Uterus (tissue), 2 donors: ENCODE measurements around the gene AIG1.

Source experiments
- POLR2A ChIP-seq, 2 donors: fragments of 450-650 bp; IDR thresholded peaks; one replicate each; pipeline ENCODE4 v1.6.1; 2016; ENCODE audit warnings: antibody characterized with exemption in 2 of 2, mild to moderate bottlenecking in 1 of 2, moderate library complexity in 1 of 2
- TF ChIP-seq, protein P1 (sequence below), 4 experiments: fragments of 200-600 bp in 2 of 4; fragments of 450-650 bp in 2 of 4; sonication (generic) in 2 of 4; IDR thresholded peaks; one replicate each; pipeline ENCODE4 v1.5.1; 2016 to 2019; ENCODE audit warnings: antibody characterized with exemption in 4 of 4, mild to moderate bottlenecking in 2 of 4, moderate library complexity in 1 of 4

DNA sequence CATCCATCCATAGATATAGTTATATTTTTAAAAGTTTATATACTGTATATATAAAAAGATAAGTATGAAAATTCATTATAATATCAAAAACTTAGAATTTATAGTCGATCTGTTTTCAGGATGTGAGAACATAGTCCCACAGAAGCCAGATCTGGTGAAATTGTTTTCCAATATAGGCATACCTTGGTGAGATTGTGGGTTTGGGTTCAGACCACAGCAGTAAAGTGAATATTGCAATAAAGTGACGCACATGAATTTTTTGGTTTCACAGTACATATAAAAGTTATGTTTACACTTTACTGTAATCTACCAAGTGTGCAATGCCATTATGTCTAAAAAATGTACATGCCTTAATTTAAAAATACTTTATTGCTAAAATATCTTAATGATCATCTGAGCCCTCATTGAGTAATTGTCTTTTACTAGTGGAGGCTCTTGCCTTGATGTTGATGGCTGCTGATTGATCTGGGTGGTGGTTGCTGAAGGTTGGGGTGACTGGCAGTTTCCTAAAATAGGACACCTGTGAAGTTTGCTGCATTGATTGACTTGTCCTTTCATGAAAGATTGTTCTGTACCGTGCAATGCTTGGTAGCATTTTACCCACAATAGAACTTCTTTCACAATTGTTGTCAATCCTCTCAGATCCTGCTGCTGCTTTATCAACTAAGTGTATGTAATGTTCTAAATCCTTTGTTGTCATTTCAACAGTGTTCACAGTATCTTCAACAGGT lies 29.8 kb downstream of the AIG1 start:
- no peak for TF ChIP-seq POLR2A (IDR thresholded peaks at IDR 0.05)
- TF ChIP-seq, protein P1, sequence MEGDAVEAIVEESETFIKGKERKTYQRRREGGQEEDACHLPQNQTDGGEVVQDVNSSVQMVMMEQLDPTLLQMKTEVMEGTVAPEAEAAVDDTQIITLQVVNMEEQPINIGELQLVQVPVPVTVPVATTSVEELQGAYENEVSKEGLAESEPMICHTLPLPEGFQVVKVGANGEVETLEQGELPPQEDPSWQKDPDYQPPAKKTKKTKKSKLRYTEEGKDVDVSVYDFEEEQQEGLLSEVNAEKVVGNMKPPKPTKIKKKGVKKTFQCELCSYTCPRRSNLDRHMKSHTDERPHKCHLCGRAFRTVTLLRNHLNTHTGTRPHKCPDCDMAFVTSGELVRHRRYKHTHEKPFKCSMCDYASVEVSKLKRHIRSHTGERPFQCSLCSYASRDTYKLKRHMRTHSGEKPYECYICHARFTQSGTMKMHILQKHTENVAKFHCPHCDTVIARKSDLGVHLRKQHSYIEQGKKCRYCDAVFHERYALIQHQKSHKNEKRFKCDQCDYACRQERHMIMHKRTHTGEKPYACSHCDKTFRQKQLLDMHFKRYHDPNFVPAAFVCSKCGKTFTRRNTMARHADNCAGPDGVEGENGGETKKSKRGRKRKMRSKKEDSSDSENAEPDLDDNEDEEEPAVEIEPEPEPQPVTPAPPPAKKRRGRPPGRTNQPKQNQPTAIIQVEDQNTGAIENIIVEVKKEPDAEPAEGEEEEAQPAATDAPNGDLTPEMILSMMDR (IDR thresholded peaks at IDR 0.05), result no peak
